ENCODE data around the gene ADARB1.

The ADARB1 gene

GRCh38 chr21:45039317-45040156 is 34.8 kb upstream of the ADARB1 start:
- no peak for DNase-seq (ENCODE audit: low spot score)

GRCh38 chr21:45040157-45040711 is 34.1 kb upstream of the ADARB1 start:
- DNase-seq (ENCODE audit: low spot score): no peak

GRCh38 chr21:45040739-45041138 is 33.6 kb upstream of the ADARB1 start:
- no peak for DNase-seq (ENCODE audit: low spot score)

- peak; percentile 90 for DNase-seq (ENCODE audit: low spot score)
These were observed 33.0 kb upstream of the ADARB1 start for GRCh38 chr21:45041351-45041805.

GRCh38 chr21:45041984-45042663 is 32.3 kb upstream of the ADARB1 start:
- no peak for DNase-seq (ENCODE audit: low spot score)

- no peak for DNase-seq (ENCODE audit: low spot score)
These were observed 31.7 kb upstream of the ADARB1 start for GRCh38 chr21:45042664-45043161.

- DNase-seq (ENCODE audit: low spot score): no peak
These were observed 30.8 kb upstream of the ADARB1 start for GRCh38 chr21:45043541-45044020.

GRCh38 chr21:45045481-45045880 is 28.9 kb upstream of the ADARB1 start:
- DNase-seq (ENCODE audit: low spot score): no peak

GRCh38 chr21:45047257-45047656 is 27.1 kb upstream of the ADARB1 start:
- no peak for DNase-seq (ENCODE audit: low spot score)

GRCh38 chr21:45048026-45048698 is 26.2 kb upstream of the ADARB1 start:
- no peak for DNase-seq (ENCODE audit: low spot score)

- no peak for DNase-seq (ENCODE audit: low spot score)
These were observed 25.4 kb upstream of the ADARB1 start for GRCh38 chr21:45048968-45049367.

- no peak for DNase-seq (ENCODE audit: low spot score)
These were observed 24.6 kb upstream of the ADARB1 start for GRCh38 chr21:45049714-45050344.

- no peak for DNase-seq (ENCODE audit: low spot score)
These were observed 24.0 kb upstream of the ADARB1 start for GRCh38 chr21:45050345-45050796.

- DNase-seq (ENCODE audit: low spot score): peak; percentile 62
These were observed 23.4 kb upstream of the ADARB1 start for GRCh38 chr21:45050797-45051489.

- DNase-seq (ENCODE audit: low spot score): no peak
These were observed 22.6 kb upstream of the ADARB1 start for GRCh38 chr21:45051580-45052434.

- no peak for DNase-seq (ENCODE audit: low spot score)
These were observed 21.4 kb upstream of the ADARB1 start for GRCh38 chr21:45052960-45053359.

GRCh38 chr21:45053561-45054226 is 20.7 kb upstream of the ADARB1 start:
- DNase-seq (ENCODE audit: low spot score): no peak

GRCh38 chr21:45054227-45054926 is 20.0 kb upstream of the ADARB1 start:
- DNase-seq (ENCODE audit: low spot score): no peak

All from hepatic stellate cell (primary cell).